ENCODE measurements around the gene MEOX2.

DNA sequence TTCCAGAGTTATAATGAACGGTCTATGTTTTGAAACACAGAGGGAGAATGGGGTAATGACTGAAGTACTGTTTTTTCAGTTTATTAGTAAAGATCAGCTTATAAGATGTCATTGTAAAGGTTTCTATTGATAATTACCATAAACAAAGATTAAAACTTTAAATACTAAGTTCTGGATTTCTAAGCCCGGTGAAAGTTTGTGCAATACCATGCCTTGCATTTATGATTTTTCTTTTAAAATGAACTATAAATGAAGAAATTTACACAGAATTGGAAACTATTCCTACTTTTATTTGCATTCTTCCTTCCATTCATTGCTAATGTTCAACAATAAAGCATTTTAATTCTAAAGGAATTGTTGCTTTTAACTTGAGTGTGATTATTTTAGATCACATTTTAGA, 4.9 kb downstream of the MEOX2 start:
- TF ChIP-seq RAD21 (conservative IDR thresholded peaks at IDR 0.05 in 1 of 2, IDR thresholded peaks at IDR 0.05 in 1 of 2): no peak
- no peak for TF ChIP-seq ZFP36 (IDR thresholded peaks at IDR 0.05; ENCODE audit: borderline replicate concordance, partially characterized antibody)
- TF ChIP-seq, protein P1, sequence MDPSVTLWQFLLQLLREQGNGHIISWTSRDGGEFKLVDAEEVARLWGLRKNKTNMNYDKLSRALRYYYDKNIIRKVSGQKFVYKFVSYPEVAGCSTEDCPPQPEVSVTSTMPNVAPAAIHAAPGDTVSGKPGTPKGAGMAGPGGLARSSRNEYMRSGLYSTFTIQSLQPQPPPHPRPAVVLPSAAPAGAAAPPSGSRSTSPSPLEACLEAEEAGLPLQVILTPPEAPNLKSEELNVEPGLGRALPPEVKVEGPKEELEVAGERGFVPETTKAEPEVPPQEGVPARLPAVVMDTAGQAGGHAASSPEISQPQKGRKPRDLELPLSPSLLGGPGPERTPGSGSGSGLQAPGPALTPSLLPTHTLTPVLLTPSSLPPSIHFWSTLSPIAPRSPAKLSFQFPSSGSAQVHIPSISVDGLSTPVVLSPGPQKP (IDR thresholded peaks at IDR 0.05; ENCODE audit: low read depth, low read length): no peak
- TF ChIP-seq, protein P2, sequence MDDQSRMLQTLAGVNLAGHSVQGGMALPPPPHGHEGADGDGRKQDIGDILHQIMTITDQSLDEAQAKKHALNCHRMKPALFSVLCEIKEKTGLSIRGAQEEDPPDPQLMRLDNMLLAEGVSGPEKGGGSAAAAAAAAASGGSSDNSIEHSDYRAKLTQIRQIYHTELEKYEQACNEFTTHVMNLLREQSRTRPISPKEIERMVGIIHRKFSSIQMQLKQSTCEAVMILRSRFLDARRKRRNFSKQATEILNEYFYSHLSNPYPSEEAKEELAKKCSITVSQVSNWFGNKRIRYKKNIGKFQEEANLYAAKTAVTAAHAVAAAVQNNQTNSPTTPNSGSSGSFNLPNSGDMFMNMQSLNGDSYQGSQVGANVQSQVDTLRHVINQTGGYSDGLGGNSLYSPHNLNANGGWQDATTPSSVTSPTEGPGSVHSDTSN (IDR thresholded peaks at IDR 0.05): no peak
- TF ChIP-seq, protein P3, sequence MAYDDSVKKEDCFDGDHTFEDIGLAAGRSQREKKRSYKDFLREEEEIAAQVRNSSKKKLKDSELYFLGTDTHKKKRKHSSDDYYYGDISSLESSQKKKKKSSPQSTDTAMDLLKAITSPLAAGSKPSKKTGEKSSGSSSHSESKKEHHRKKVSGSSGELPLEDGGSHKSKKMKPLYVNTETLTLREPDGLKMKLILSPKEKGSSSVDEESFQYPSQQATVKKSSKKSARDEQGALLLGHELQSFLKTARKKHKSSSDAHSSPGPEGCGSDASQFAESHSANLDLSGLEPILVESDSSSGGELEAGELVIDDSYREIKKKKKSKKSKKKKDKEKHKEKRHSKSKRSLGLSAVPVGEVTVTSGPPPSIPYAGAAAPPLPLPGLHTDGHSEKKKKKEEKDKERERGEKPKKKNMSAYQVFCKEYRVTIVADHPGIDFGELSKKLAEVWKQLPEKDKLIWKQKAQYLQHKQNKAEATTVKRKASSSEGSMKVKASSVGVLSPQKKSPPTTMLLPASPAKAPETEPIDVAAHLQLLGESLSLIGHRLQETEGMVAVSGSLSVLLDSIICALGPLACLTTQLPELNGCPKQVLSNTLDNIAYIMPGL (CRISPR knock-in tag; IDR thresholded peaks at IDR 0.05; ENCODE audit: borderline replicate concordance): no peak
- TF ChIP-seq, protein P4, sequence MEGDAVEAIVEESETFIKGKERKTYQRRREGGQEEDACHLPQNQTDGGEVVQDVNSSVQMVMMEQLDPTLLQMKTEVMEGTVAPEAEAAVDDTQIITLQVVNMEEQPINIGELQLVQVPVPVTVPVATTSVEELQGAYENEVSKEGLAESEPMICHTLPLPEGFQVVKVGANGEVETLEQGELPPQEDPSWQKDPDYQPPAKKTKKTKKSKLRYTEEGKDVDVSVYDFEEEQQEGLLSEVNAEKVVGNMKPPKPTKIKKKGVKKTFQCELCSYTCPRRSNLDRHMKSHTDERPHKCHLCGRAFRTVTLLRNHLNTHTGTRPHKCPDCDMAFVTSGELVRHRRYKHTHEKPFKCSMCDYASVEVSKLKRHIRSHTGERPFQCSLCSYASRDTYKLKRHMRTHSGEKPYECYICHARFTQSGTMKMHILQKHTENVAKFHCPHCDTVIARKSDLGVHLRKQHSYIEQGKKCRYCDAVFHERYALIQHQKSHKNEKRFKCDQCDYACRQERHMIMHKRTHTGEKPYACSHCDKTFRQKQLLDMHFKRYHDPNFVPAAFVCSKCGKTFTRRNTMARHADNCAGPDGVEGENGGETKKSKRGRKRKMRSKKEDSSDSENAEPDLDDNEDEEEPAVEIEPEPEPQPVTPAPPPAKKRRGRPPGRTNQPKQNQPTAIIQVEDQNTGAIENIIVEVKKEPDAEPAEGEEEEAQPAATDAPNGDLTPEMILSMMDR (IDR thresholded peaks at IDR 0.05): no peak
- no peak for TF ChIP-seq MYC (IDR thresholded peaks at IDR 0.05; ENCODE audit: borderline replicate concordance, low read length)
- no peak for TF ChIP-seq POLR2A (IDR thresholded peaks at IDR 0.05; ENCODE audit: low read length)
- no peak for TF ChIP-seq MAFK (IDR thresholded peaks at IDR 0.05; ENCODE audit: partially characterized antibody)
- TF ChIP-seq SREBF2 (IDR thresholded peaks at IDR 0.05): no peak
- no peak for TF ChIP-seq NFE2L2 (conservative IDR thresholded peaks at IDR 0.05; ENCODE audit: low read length)
- TF ChIP-seq, protein P5, sequence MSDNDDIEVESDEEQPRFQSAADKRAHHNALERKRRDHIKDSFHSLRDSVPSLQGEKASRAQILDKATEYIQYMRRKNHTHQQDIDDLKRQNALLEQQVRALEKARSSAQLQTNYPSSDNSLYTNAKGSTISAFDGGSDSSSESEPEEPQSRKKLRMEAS (IDR thresholded peaks at IDR 0.05): no peak
- no peak for TF ChIP-seq JUN (IDR thresholded peaks at IDR 0.05)

Data from A549 (cell line).